DOHH2 (cell line): ENCODE data around the gene PLVAP.

ENCODE experiments used
- H3F3A ChIP-seq: fragments of 200-600 bp; sonication (generic), shearing (Covaris generic); 2 replicates; pipeline ENCODE4 v1.6.0; 2016; ENCODE audit warnings: antibody characterized with exemption, mild to moderate bottlenecking; ENCODE audit not compliant: control insufficient read depth, insufficient read depth
- H3K27ac ChIP-seq: fragments of 200-600 bp; sonication (generic); 2 replicates; pipeline ENCODE4 v1.5.1; 2014; ENCODE audit warnings: low read depth, mild to moderate bottlenecking, low read length, moderate library complexity
- H3K27me3 ChIP-seq: fragments of 200-600 bp; sonication (generic); 2 replicates; pipeline ENCODE4 v1.6.1; 2014; ENCODE audit warnings: mild to moderate bottlenecking, low read length, mixed read lengths; ENCODE audit not compliant: control insufficient read depth
- H3K36me3 ChIP-seq: fragments of 200-600 bp; sonication (generic); 2 replicates; pipeline ENCODE4 v1.6.1; 2014; ENCODE audit warnings: mild to moderate bottlenecking, low read length, moderate library complexity, mixed read lengths; ENCODE audit not compliant: control insufficient read depth
- H3K4me1 ChIP-seq: fragments of 200-600 bp; sonication (generic); 2 replicates; pipeline ENCODE4 v1.6.1; 2014; ENCODE audit warnings: mild to moderate bottlenecking, low read length, mixed read lengths; ENCODE audit not compliant: control insufficient read depth
- H3K4me2 ChIP-seq: fragments of 200-600 bp; sonication (generic); 2 replicates; pipeline ENCODE4 v1.6.0; 2014; ENCODE audit warnings: mild to moderate bottlenecking, low read length, moderate library complexity
- H3K4me3 ChIP-seq: fragments of 200-600 bp; sonication (generic); 2 replicates; pipeline ENCODE4 v1.5.1; 2014; ENCODE audit warnings: mild to moderate bottlenecking, low read length, mixed read lengths
- H3K79me2 ChIP-seq: fragments of 200-600 bp; sonication (generic); 2 replicates; pipeline ENCODE4 v1.6.1; 2014; ENCODE audit warnings: mild to moderate bottlenecking, low read length, mixed read lengths; ENCODE audit not compliant: control insufficient read depth
- H3K9me2 ChIP-seq: fragments of 200-600 bp; sonication (generic); replicated peaks from 2 replicates; pipeline ENCODE4 v1.6.1; 2014; ENCODE audit warnings: mild to moderate bottlenecking, low read length, mixed read lengths; ENCODE audit not compliant: control insufficient read depth
- H3K9me3 ChIP-seq: fragments of 200-600 bp; sonication (generic); 2 replicates; pipeline ENCODE4 v1.6.1; 2014; ENCODE audit warnings: antibody characterized with exemption, low read length, mixed read lengths; ENCODE audit not compliant: control insufficient read depth, insufficient read depth
- H4K20me1 ChIP-seq: fragments of 200-600 bp; sonication (generic); 2 replicates; pipeline ENCODE4 v1.6.0; 2014; ENCODE audit warnings: low read depth, mild to moderate bottlenecking, antibody characterized with exemption, low read length, moderate library complexity; ENCODE audit not compliant: control insufficient read depth, insufficient read depth
- CTCF ChIP-seq: fragments of 200-600 bp; sonication (generic); IDR thresholded peaks from one replicate; pipeline ENCODE4 v1.5.1; 2014; ENCODE audit warnings: antibody characterized with exemption, mild to moderate bottlenecking, low read depth, low read length; ENCODE audit not compliant: poor library complexity, severe bottlenecking
- EZH2phosphoT487 ChIP-seq: fragments of 200-600 bp; sonication (generic); IDR thresholded peaks from 2 replicates; pipeline ENCODE4 v1.6.1; 2017; ENCODE audit warnings: borderline replicate concordance, mild to moderate bottlenecking, antibody characterized with exemption, low read length, moderate library complexity, mixed read lengths

The PLVAP gene

GRCh38 chr19:17303940-17304267 lies 73.2 kb downstream of the PLVAP start:
- Histone ChIP-seq H3K27me3 (no peaks in the 10 kb centered on the region), H3K27ac (no peak overlapping the region), H4K20me1 (no peaks in the 10 kb centered on the region), H3K79me2 (peaks cover 21% of the 10 kb centered on the region), H3K36me3 (peaks cover 10% of the 10 kb centered on the region; the same call in 1 of the 2 replicates), H3K4me2 (peak overlapping the region; percentile 95), H3K4me1 (peaks cover 42% of the 10 kb centered on the region), H3K4me3 (peak overlapping the region; percentile 81), H3K9me3 (no peaks in the 10 kb centered on the region), H3K9me2 (no peaks in the 10 kb centered on the region), H3F3A (peaks cover 6% of the 10 kb centered on the region)
- TF ChIP-seq CTCF (no peak), EZH2phosphoT487 (no peak)

- no peaks in the 10 kb centered on the region for H3K9me3 ChIP-seq
- H3K9me2 ChIP-seq: no peaks in the 10 kb centered on the region
- H3K79me2 ChIP-seq: peaks cover 21% of the 10 kb centered on the region
- no peaks in the 10 kb centered on the region for H3K27me3 ChIP-seq
- H3K4me1 ChIP-seq: peaks cover 42% of the 10 kb centered on the region
- no peaks in the 10 kb centered on the region for H4K20me1 ChIP-seq
- H3F3A ChIP-seq: peaks cover 6% of the 10 kb centered on the region
- H3K27ac ChIP-seq: no peak within 1 kb of the TSS
- peaks cover 11% of the 10 kb centered on the region for H3K36me3 ChIP-seq
- TF ChIP-seq CTCF (peak; percentile 23), EZH2phosphoT487 (no peak)
- H3K4me2 ChIP-seq: peak within 1 kb of the TSS; percentile 95
- peak within 1 kb of the TSS; percentile 81 for H3K4me3 ChIP-seq
Measured at GRCh38 chr19:17303167-17303939, 73.8 kb downstream of the PLVAP start, which contains the start of gene ABHD8. Gene ABHD8 (minus strand): TSS chr19:17303425. CDS start chr19:17301616, 1,809 bp downstream.

GRCh38 chr19:17302391-17303166 lies 74.6 kb downstream of the PLVAP start:
- Histone ChIP-seq H4K20me1 (no peaks in the 10 kb centered on the region), H3K4me2 (peak overlapping the region; percentile 95), H3K9me3 (0 out of 2 replicates have a peak, but pooled peaks cover 2% of the 10 kb centered on the region), H3K27ac (no peak overlapping the region), H3K79me2 (peaks cover 17% of the 10 kb centered on the region), H3K4me3 (peak overlapping the region; percentile 81), H3K27me3 (no peaks in the 10 kb centered on the region), H3F3A (peaks cover 6% of the 10 kb centered on the region), H3K9me2 (no peaks in the 10 kb centered on the region), H3K36me3 (peaks cover 14% of the 10 kb centered on the region), H3K4me1 (peaks cover 38% of the 10 kb centered on the region)
- no peak for TF ChIP-seq CTCF
- TF ChIP-seq EZH2phosphoT487: no peak
